GM06990 (cell line): ENCODE measurements around the gene MGAT3.

ENCODE experiments used
- DNase-seq: peaks from one replicate; pipeline ENCODE4 v3.0.0-alpha.2; 2011; ENCODE audit not compliant: insufficient read length; ENCODE audit errors: extremely low read depth
- H3K27me3 ChIP-seq: replicated peaks from 2 replicates; pipeline ENCODE4 v1.6.0; 2011; ENCODE audit warnings: low read length; ENCODE audit not compliant: control insufficient read depth, insufficient read depth
- H3K36me3 ChIP-seq: 2 replicates; pipeline ENCODE4 v1.5.1; 2011; ENCODE audit warnings: low read length; ENCODE audit not compliant: control insufficient read depth, insufficient read depth
- H3K4me3 ChIP-seq: replicated peaks from 2 replicates; pipeline ENCODE4 v1.5.1; 2011; ENCODE audit warnings: low read depth, mild to moderate bottlenecking, control low read depth, low read length
- TF ChIP-seq, protein P1 (sequence below): IDR thresholded peaks from 2 replicates; pipeline ENCODE4 v1.5.1; 2011; ENCODE audit warnings: low read length, control low read depth, mild to moderate bottlenecking, inconsistent platforms; ENCODE audit not compliant: insufficient read depth, poor library complexity, severe bottlenecking

MGAT3 gene

DNA sequence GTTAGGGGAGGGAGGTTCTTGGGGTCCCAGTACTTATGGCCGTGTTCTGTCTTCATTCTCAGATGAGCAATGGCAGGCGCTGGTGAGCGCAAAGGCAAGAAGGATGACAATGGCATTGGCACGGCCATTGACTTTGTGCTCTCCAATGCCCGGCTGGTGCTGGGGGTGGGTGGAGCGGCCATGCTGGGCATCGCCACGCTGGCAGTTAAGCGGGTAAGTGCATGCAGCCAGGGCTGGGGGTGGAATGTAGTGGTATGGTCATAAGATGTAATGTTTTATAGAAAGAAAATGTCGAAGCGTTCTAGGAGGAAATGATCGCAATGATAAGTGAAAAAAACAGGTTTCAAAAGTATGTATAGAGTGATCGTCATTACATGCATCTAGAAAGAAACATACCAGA lies 54.4 kb downstream of the MGAT3 start:
- Histone ChIP-seq H3K36me3 (peaks cover 40% of the 10 kb centered on the region), H3K4me3 (no peak overlapping the region), H3K27me3 (no peaks in the 10 kb centered on the region)
- no peak for DNase-seq
- TF ChIP-seq, protein P1, sequence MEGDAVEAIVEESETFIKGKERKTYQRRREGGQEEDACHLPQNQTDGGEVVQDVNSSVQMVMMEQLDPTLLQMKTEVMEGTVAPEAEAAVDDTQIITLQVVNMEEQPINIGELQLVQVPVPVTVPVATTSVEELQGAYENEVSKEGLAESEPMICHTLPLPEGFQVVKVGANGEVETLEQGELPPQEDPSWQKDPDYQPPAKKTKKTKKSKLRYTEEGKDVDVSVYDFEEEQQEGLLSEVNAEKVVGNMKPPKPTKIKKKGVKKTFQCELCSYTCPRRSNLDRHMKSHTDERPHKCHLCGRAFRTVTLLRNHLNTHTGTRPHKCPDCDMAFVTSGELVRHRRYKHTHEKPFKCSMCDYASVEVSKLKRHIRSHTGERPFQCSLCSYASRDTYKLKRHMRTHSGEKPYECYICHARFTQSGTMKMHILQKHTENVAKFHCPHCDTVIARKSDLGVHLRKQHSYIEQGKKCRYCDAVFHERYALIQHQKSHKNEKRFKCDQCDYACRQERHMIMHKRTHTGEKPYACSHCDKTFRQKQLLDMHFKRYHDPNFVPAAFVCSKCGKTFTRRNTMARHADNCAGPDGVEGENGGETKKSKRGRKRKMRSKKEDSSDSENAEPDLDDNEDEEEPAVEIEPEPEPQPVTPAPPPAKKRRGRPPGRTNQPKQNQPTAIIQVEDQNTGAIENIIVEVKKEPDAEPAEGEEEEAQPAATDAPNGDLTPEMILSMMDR: no peak

DNA sequence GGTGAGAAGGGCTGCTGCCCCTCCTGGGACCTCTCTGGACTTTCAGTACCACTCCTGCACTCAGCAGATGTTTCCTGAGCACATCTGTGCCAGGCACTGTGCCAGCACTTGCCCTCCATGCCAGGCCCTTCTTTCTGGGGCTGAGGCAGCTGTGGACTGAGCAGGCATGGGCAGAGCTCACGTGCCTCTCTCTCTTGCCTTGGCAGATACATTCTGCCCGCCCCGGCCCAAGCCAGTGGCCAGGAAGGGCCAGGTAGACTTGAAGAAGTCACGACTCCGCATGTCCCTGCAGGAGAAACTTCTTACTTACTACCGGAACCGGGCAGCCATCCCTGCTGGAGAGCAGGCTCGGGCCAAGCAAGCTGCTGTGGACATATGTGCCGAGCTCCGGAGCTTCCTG lies 55.2 kb downstream of the MGAT3 start:
- H3K27me3 ChIP-seq: no peaks in the 10 kb centered on the region
- H3K36me3 ChIP-seq: peaks cover 38% of the 10 kb centered on the region
- DNase-seq: no peak
- H3K4me3 ChIP-seq: no peak overlapping the region
- TF ChIP-seq, protein P1: no peak

DNA sequence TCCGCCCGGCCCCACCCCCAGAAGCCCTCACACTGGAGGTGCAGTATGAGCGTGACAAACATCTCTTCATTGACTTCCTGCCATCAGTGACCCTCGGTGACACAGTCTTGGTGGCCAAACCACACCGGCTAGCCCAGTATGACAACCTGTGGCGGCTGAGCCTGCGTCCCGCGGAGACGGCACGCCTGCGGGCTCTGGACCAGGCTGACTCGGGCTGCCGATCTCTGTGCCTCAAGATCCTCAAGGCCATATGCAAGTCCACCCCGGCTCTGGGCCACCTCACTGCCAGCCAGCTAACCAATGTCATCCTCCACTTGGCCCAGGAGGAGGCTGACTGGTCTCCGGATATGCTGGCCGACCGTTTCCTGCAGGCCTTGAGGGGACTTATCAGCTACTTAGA lies 57.0 kb downstream of the MGAT3 start:
- DNase-seq: no peak
- TF ChIP-seq, protein P1: no peak

DNA sequence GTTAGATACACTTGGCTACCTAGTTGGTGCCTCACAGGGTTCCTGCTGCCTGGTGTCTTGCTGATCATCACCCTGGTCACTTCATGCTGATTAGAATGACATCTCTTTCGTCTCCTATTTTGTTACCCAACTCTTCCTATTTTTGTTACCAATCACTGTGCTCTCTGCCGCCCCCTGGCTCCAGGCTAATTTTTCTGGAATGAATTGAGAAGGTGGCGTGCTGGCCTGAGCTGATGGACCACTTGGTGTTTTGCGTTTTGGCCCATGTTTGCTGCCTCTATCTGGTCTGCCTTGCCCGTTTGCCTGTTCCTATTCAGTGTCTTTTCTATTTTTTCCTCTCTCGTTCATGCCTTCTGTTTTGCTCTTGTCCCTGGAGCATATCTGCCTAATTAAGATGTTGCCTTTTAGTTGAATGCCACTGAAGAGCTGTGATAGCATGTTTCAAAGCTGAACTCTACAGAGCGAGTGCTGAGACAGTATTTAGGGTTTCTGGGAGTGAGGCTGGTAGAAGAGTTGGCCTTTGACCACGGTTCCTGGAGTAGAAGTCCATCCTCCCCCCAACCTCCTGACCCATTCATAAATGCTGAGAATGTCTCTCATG lies 57.7 kb downstream of the MGAT3 start:
- TF ChIP-seq, protein P1: peak; percentile 68
- Histone ChIP-seq H3K36me3 (peaks cover 35% of the 10 kb centered on the region), H3K27me3 (no peaks in the 10 kb centered on the region), H3K4me3 (no peak overlapping the region)
- DNase-seq: no peak

More for the DNA sequence above, 57.0 kb downstream of the MGAT3 start:
- Histone ChIP-seq H3K27me3 (no peaks in the 10 kb centered on the region), H3K36me3 (peaks cover 35% of the 10 kb centered on the region), H3K4me3 (no peak overlapping the region)

DNA sequence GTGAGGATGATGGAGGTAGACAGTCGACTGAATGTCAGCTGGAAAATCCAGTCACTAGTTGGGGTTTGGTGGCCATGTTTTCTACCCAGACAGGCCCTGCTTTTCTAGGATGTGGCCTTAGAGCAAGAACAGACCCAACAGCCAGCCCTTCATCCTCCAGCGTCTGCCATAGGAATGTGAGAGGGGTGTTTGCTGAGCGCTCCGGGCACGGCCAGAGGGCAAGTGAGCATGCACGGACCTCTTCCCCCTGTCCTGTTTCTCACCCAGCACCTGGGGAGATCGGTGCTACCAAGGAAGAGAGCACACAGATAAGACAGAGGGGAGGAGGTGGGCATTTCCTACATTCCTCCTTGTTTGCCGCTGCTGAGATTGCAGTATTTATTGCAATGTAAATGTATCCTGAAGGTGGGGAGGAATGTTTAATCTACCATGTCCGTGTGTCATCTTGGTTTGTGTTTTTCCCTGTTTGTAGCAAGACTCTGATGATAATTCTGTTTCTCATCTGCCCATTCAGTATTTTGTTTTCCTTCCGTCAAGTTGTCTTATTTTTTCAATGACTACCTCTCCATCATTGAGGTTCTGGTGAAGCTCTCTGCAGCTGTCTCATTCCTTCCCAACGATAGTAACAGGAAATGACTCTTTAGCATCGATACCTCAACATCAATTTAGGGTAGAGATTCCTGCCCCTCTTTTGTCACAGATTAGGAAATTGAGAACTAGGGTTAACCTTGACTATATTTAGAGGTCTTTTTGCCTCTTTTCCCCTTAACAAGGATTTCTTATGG lies 58.6 kb downstream of the MGAT3 start:
- TF ChIP-seq, protein P1: no peak
- no peak overlapping the region for H3K4me3 ChIP-seq
- H3K27me3 ChIP-seq: no peaks in the 10 kb centered on the region
- no peak for DNase-seq
- H3K36me3 ChIP-seq: peaks cover 34% of the 10 kb centered on the region
